OCI-LY7 (cell line): Measurements from ENCODE around the gene RBBP8NL. TPM values are rescaled to one million over a fixed set of nuclear protein-coding genes. Genes with fewer than 3 reads are reported as not detected.

Experiments
- BruUV-seq: library from RNA; stranded (reverse); fragments of 400-500 nt; replicated peaks from 2 replicates; lab custom pipeline; 2021; lab: Mats Ljungman, UMichigan
- CTCF ChIA-PET: fragments of 300-600 bp; sonication (Branson Sonifier 250); formaldehyde crosslinking; loops from one replicate; lab custom pipeline; 2022; ENCODE audit warnings: antibody characterized with exemption; ENCODE audit not compliant: unreplicated experiment; lab: Charles Lee
- POLR2A ChIA-PET: fragments of 300-600 bp; sonication (Branson Sonifier 250); formaldehyde crosslinking; loops from one replicate; lab custom pipeline; 2022; ENCODE audit warnings: antibody characterized with exemption; lab: Charles Lee
- DNase-seq: peaks from one replicate; pipeline ENCODE4 v3.0.0-alpha.2; 2015; ENCODE audit warnings: low spot score
- H2AFZ ChIP-seq: fragments of 200-600 bp; sonication (generic), shearing (Covaris generic); 2 replicates; pipeline ENCODE4 v1.6.1; 2014; ENCODE audit warnings: mild to moderate bottlenecking, antibody characterized with exemption, low read length, moderate library complexity
- H3K27ac ChIP-seq: fragments of 200-600 bp; sonication (generic); 2 replicates; pipeline ENCODE4 v1.5.1; 2014; ENCODE audit warnings: mixed run types, low read depth, mild to moderate bottlenecking, moderate library complexity, low read length, inconsistent platforms; ENCODE audit not compliant: poor library complexity, severe bottlenecking
- H3K36me3 ChIP-seq: fragments of 200-600 bp; sonication (generic); 2 replicates; pipeline ENCODE4 v1.6.1; 2014; ENCODE audit warnings: mild to moderate bottlenecking, antibody characterized with exemption, low read length, moderate library complexity, mixed read lengths; ENCODE audit not compliant: insufficient read depth
- H3K4me1 ChIP-seq: fragments of 200-600 bp; sonication (generic); 2 replicates; pipeline ENCODE4 v1.5.1; 2014; ENCODE audit warnings: mild to moderate bottlenecking, low read length; ENCODE audit not compliant: insufficient read depth, poor library complexity, severe bottlenecking
- H3K4me2 ChIP-seq: fragments of 200-600 bp; sonication (generic); 2 replicates; pipeline ENCODE4 v1.6.1; 2014; ENCODE audit warnings: mild to moderate bottlenecking, low read length
- H3K4me3 ChIP-seq: fragments of 200-600 bp; sonication (generic); 2 replicates; pipeline ENCODE4 v1.5.1; 2014; ENCODE audit warnings: mild to moderate bottlenecking, low read depth, low read length; ENCODE audit not compliant: poor library complexity, severe bottlenecking
- H3K79me2 ChIP-seq: fragments of 200-600 bp; sonication (generic); 2 replicates; pipeline ENCODE4 v1.6.1; 2016; ENCODE audit warnings: low read depth, mild to moderate bottlenecking, low read length, moderate library complexity, mixed read lengths; ENCODE audit not compliant: insufficient read depth
- H3K9me2 ChIP-seq: fragments of 200-600 bp; sonication (generic); 2 replicates; pipeline ENCODE4 v1.6.1; 2016; ENCODE audit warnings: mild to moderate bottlenecking, low read length, mixed read lengths; ENCODE audit not compliant: insufficient read depth
- H3K9me3 ChIP-seq: fragments of 200-600 bp; sonication (generic); 2 replicates; pipeline ENCODE4 v1.6.1; 2014; ENCODE audit warnings: mild to moderate bottlenecking, mixed run types, low read length, mixed read lengths
- H4K20me1 ChIP-seq: fragments of 200-600 bp; sonication (generic); 2 replicates; pipeline ENCODE4 v1.6.1; 2014; ENCODE audit warnings: mild to moderate bottlenecking, antibody characterized with exemption, low read length, moderate library complexity, mixed read lengths; ENCODE audit not compliant: insufficient read depth
- CTCF ChIP-seq: fragments of 200-600 bp; sonication (generic); conservative IDR thresholded peaks from 2 replicates; pipeline ENCODE4 v1.5.1; 2014; ENCODE audit warnings: mild to moderate bottlenecking, antibody characterized with exemption, low read length, moderate library complexity, mixed read lengths
- EZH2phosphoT487 ChIP-seq: fragments of 200-600 bp; sonication (generic); IDR thresholded peaks from 2 replicates; pipeline ENCODE4 v1.6.1; 2018; ENCODE audit warnings: low read depth, borderline replicate concordance, mild to moderate bottlenecking, mixed run types, antibody characterized with exemption, low read length, moderate library complexity, mixed read lengths
- intact Hi-C: fragments of 100-400 bp; cut with micrococcal nuclease; formaldehyde crosslinking; loops from one replicate; pipeline ENCODE4 v1.10.0; 2022; ENCODE audit not compliant: unreplicated experiment
- total RNA-seq, 2 experiments: library from RNA; depleted of rRNA in 1 of 2; stranded (reverse); fragments of >200 nt in 1 of 2; shearing (Covaris generic) in 1 of 2; gene quantifications; 2 replicates each; pipeline ENCODE4 v1.2.3, GENCODE V29; 2014 to 2022

RBBP8NL gene
- total RNA-seq, 2 experiments from 2014 or later: not detected

- DNase-seq: no peak
- no TSS peak for BruUV-seq
- Histone ChIP-seq H3K9me3 (no peaks in the 10 kb centered on the region), H3K36me3 (no peaks in the 10 kb centered on the region), H3K4me3 (no peak overlapping the region), H3K4me2 (no peak overlapping the region), H4K20me1 (no peaks in the 10 kb centered on the region), H2AFZ (no peak overlapping the region), H3K79me2 (no peaks in the 10 kb centered on the region), H3K27ac (no peak overlapping the region), H3K9me2 (no peaks in the 10 kb centered on the region), H3K4me1 (peaks cover 31% of the 10 kb centered on the region)
- ChIA-PET POLR2A (no interaction called here), CTCF (no interaction called here)
- intact Hi-C loops: no loop called here
- TF ChIP-seq CTCF: no peak
- no peak for TF ChIP-seq EZH2phosphoT487
Measured at GRCh38 chr20:62412194-62413024, 14.9 kb downstream of the RBBP8NL start.

GRCh38 chr20:62411479-62412193 lies 15.7 kb downstream of the RBBP8NL start:
- POLR2A ChIA-PET: no interaction called here
- intact Hi-C loops: no loop called here
- H3K4me3 ChIP-seq: no peak overlapping the region
- H3K9me3 ChIP-seq: no peaks in the 10 kb centered on the region
- no peak for DNase-seq
- no peak overlapping the region for H2AFZ ChIP-seq
- no TSS peak for BruUV-seq
- peaks cover 1% of the 10 kb centered on the region; the same call in 1 of the 2 replicates for H3K79me2 ChIP-seq
- TF ChIP-seq EZH2phosphoT487: no peak
- H3K4me1 ChIP-seq: peaks cover 32% of the 10 kb centered on the region
- no peaks in the 10 kb centered on the region for H3K9me2 ChIP-seq
- H3K27ac ChIP-seq: no peak overlapping the region
- no peaks in the 10 kb centered on the region for H3K36me3 ChIP-seq
- CTCF ChIA-PET: no interaction called here
- H3K4me2 ChIP-seq: no peak overlapping the region
- no peaks in the 10 kb centered on the region for H4K20me1 ChIP-seq

- no peak overlapping the region for H3K4me3 ChIP-seq
- DNase-seq: no peak
- peak overlapping the region; percentile 53 for H3K4me2 ChIP-seq
- BruUV-seq: no TSS peak
- no peaks in the 10 kb centered on the region for H3K36me3 ChIP-seq
- no peaks in the 10 kb centered on the region for H4K20me1 ChIP-seq
- H3K9me2 ChIP-seq: no peaks in the 10 kb centered on the region
- no peaks in the 10 kb centered on the region for H3K9me3 ChIP-seq
- POLR2A ChIA-PET: interaction anchor here (0.6 kb wide), 1 partner anchor 348 kb away, joined by 4 read pairs; no protein-coding TSS in a partner anchor
- H3K27ac ChIP-seq: no peak overlapping the region
- intact Hi-C loops: loop anchor here (1.0 kb wide), 1 partner anchor 85 kb away; no protein-coding TSS in a partner anchor
- H3K79me2 ChIP-seq: peaks cover 7% of the 10 kb centered on the region; the same call in 1 of the 2 replicates
- H3K4me1 ChIP-seq: peaks cover 38% of the 10 kb centered on the region
- TF ChIP-seq CTCF (no peak), EZH2phosphoT487 (no peak)
- CTCF ChIA-PET: no interaction called here
- H2AFZ ChIP-seq: no peak overlapping the region
Measured at GRCh38 chr20:62410746-62411478, 16.4 kb downstream of the RBBP8NL start.
